HFFc6 (cell line): ENCODE data around the gene SLC39A10. TPM values are rescaled to one million over a fixed set of nuclear protein-coding genes. Genes with fewer than 3 reads are reported as not detected.
"Not testable (repeated sequence)": the region's sequence is repeated elsewhere in the genome, so short reads cannot be mapped to it uniquely, and the experiment has no call there.

Experiments used
- DNase-seq: peaks from one replicate; pipeline ENCODE4 v3.0.0-alpha.2; 2018
- H3K27ac Mint-ChIP-seq: 2 replicates; pipeline ENCODE4 v1.8.0; 2020; ENCODE audit warnings: mild to moderate bottlenecking, mixed read lengths
- H3K27me3 Mint-ChIP-seq: 2 replicates; pipeline ENCODE4 v1.8.0; 2021; ENCODE audit warnings: mild to moderate bottlenecking, moderate library complexity, mixed read lengths; ENCODE audit not compliant: insufficient read depth
- H3K36me3 Mint-ChIP-seq: 2 replicates; pipeline ENCODE4 v1.8.0; 2021; ENCODE audit warnings: low read depth, mixed read lengths
- H3K4me1 Mint-ChIP-seq: 2 replicates; pipeline ENCODE4 v1.8.0; 2020; ENCODE audit warnings: low read depth, mixed read lengths
- H3K4me3 Mint-ChIP-seq: 2 replicates; pipeline ENCODE4 v1.8.0; 2020; ENCODE audit warnings: mild to moderate bottlenecking, moderate library complexity, mixed read lengths
- H3K9me3 Mint-ChIP-seq: 2 replicates; pipeline ENCODE4 v1.8.0; 2020; ENCODE audit warnings: mild to moderate bottlenecking, mixed read lengths
- total RNA-seq, 6 experiments: library from RNA; stranded (reverse); fragmentation: NEBNext Ultra II Directional; extraction: Animal tissue kit (Norgen Biotek cat#: 25700); gene quantifications; 2 replicates in 1 of 6; 3 replicates in 5 of 6; pipeline ENCODE4 v1.2.3, GENCODE V29; 2021
- TF ChIP-seq, protein P1 (sequence below): fragments of 200-600 bp; sonication (generic); IDR thresholded peaks from 2 replicates; pipeline ENCODE4 v1.5.0; 2021; ENCODE audit warnings: antibody characterized with exemption, mild to moderate bottlenecking

SLC39A10 gene
- total RNA-seq, 6 experiments from 2014 or later: 24.8 to 30.4 (median 27.7) TPM

DNA sequence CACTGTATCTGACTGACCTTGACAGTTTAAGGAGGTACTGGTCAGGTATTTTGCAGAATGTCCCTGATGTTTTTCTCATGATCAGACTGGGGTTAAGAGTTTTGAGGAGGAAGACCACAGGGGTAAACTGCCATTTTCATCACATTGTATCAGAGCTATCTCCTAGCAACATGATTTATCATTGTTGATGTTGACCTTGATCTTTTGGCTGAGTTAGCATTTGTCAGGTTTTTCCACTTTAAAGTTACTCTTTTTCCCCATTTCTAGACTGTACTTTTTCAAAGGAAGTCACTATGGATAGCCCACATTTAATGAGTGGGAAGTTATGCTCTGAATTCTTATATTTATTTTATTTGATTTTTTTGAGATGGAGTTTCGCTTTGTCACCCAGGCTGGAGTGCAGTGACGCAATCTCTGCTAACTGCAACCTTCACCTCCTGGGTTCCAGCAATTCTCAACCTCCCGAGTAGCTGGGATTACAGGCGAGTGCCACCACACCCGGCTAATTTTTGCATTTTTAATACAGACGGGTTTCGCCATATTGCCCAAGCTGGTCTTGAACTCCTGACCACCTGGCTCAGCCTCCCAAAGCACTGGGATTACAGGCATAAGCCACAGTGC is 17.7 kb upstream of the SLC39A10 start:
- H3K36me3 Mint-ChIP-seq: no peaks in the 10 kb centered on the region
- H3K4me3 Mint-ChIP-seq: no peak overlapping the region
- DNase-seq: no peak
- no peaks in the 10 kb centered on the region for H3K27me3 Mint-ChIP-seq
- TF ChIP-seq, protein P1, sequence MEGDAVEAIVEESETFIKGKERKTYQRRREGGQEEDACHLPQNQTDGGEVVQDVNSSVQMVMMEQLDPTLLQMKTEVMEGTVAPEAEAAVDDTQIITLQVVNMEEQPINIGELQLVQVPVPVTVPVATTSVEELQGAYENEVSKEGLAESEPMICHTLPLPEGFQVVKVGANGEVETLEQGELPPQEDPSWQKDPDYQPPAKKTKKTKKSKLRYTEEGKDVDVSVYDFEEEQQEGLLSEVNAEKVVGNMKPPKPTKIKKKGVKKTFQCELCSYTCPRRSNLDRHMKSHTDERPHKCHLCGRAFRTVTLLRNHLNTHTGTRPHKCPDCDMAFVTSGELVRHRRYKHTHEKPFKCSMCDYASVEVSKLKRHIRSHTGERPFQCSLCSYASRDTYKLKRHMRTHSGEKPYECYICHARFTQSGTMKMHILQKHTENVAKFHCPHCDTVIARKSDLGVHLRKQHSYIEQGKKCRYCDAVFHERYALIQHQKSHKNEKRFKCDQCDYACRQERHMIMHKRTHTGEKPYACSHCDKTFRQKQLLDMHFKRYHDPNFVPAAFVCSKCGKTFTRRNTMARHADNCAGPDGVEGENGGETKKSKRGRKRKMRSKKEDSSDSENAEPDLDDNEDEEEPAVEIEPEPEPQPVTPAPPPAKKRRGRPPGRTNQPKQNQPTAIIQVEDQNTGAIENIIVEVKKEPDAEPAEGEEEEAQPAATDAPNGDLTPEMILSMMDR: no peak
- no peaks in the 10 kb centered on the region for H3K4me1 Mint-ChIP-seq
- H3K27ac Mint-ChIP-seq: no peak overlapping the region
- no peaks in the 10 kb centered on the region for H3K9me3 Mint-ChIP-seq

DNA sequence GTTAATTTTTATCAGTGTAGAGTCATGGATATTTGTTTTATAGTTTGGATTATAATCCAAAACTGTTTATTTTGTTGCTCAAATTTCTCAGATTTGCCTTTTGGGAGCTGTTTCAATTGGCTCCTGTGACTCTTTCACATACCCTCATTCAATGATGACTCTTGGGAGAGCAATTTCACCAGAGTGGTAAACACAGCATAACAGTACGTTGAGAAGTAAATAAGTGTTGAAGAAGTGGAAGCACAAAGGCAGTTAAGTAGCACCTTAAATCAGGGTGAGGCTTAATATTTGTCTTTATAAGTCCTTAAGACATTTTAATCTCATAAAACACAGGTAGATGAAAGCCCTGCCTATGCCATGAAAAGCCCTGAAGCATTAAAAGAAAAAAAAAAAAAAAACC is 17.1 kb upstream of the SLC39A10 start:
- Mint-ChIP-seq H3K27me3 (no peaks in the 10 kb centered on the region), H3K27ac (no peak overlapping the region), H3K4me3 (no peak overlapping the region), H3K9me3 (no peaks in the 10 kb centered on the region), H3K4me1 (no peaks in the 10 kb centered on the region), H3K36me3 (no peaks in the 10 kb centered on the region)
- no peak for DNase-seq
- TF ChIP-seq, protein P1: no peak

DNA sequence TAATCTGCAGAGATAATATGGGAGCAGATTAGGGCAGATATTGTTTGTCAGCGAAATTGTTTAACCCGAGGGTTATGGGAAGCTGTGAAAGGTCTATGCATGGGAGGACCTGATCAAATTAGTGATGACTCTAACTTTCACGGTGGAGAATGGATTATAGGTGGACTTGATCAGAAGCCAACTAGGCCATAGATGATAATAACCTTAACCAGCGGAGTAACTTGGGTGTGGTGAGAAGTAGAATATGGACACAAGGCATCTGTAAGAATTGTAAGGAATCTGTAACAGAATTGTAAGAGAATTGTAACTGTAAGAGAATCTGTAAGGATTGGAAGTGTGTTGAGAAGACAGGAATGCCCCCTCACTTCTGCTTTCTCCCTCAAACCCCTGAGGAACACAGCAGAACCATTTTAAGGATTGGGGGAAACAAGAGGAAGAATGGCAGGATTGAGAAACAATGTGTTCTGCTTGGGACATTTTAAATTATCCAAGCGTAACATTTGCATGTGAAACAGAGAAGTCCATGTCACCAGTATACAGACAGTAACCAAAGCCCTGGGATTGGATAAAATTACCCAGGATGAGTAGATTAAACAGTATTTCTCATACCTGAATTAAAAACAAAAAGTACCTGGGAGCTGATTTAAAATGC is 14.9 kb upstream of the SLC39A10 start:
- Mint-ChIP-seq H3K36me3 (no peaks in the 10 kb centered on the region), H3K9me3 (no peaks in the 10 kb centered on the region), H3K4me3 (no peak overlapping the region), H3K4me1 (no peaks in the 10 kb centered on the region), H3K27ac (no peak overlapping the region), H3K27me3 (no peaks in the 10 kb centered on the region)
- TF ChIP-seq, protein P1: no peak
- DNase-seq: no peak

DNA sequence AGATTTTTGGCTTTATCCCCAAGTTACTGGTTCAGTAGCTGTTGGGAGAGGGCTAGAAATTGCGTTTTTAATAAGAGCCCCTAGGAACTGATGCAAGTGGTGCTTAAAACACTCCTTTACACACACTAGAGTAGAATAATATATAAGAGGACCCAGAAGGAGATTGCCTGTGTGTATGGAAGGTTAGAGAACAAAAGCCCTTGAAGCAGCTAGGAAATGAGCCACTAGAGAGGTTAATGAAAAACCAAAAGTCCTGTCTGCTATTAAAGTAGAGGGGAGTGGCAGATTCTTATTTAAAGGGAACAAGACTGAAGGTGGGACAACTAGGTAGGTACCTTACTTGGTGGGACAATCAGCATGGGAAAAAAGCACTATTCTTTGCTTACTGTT is 14.4 kb upstream of the SLC39A10 start:
- Mint-ChIP-seq H3K4me3 (no peak overlapping the region), H3K27me3 (no peaks in the 10 kb centered on the region), H3K36me3 (no peaks in the 10 kb centered on the region), H3K9me3 (no peaks in the 10 kb centered on the region), H3K4me1 (no peaks in the 10 kb centered on the region), H3K27ac (no peak overlapping the region)
- no peak for DNase-seq
- TF ChIP-seq, protein P1: no peak

DNA sequence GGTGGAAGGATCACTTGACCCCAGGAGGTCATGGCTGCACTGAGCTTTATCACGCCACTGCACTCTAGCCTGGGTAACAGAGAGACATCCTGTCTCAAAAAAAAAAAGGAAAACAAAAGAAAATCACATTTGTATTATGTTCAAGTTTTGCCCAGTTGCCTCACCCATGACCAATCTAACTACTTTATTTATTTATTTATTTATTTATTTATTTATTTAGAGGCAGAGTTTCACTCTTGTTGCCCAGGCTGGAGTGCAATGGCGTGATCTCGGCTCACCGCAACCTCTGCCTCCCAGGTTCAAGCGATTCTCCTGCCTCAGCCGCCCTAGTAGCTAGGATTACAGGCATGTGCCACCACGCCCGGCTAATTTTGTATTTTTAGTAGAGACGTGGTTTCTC is 12.3 kb upstream of the SLC39A10 start:
- not testable (repeated sequence) for H3K4me1 Mint-ChIP-seq, DNase-seq, H3K27me3 Mint-ChIP-seq, H3K27ac Mint-ChIP-seq, H3K36me3 Mint-ChIP-seq, H3K9me3 Mint-ChIP-seq, H3K4me3 Mint-ChIP-seq

DNA sequence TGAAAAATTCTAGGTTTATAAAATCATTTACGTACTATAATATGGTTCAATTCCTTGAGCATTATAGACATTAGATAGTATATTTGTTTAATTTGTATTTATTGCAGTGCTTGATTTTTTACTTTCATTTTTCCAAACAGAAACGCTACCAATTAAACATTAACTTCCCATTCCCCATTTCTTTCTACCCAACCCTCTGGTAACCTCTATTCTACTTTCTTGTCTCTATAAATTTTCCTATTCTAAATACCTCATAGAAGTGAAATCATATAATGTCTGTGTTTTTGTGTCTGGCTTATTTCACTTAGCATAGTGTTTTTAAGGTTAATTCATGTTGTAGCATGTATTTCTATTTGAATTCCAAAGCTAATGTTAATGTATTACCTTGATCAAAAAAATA is 11.6 kb upstream of the SLC39A10 start:
- no peaks in the 10 kb centered on the region for H3K9me3 Mint-ChIP-seq
- no peak overlapping the region for H3K27ac Mint-ChIP-seq
- no peaks in the 10 kb centered on the region for H3K4me1 Mint-ChIP-seq
- no peaks in the 10 kb centered on the region for H3K27me3 Mint-ChIP-seq
- TF ChIP-seq, protein P1: no peak
- H3K36me3 Mint-ChIP-seq: no peaks in the 10 kb centered on the region
- DNase-seq: no peak
- no peak overlapping the region for H3K4me3 Mint-ChIP-seq
